Activated T-helper 17 cell treated with anti-CD3 and anti-CD28 coated beads, Interleukin-2, amount 50 U/mL, for 72 hours (primary cell): ENCODE data around the gene QKI. TPM values are rescaled to one million over a fixed set of nuclear protein-coding genes. Genes with fewer than 3 reads are reported as not detected.
"Not testable (repeated sequence)": the region's sequence is repeated elsewhere in the genome, so short reads cannot be mapped to it uniquely, and the experiment has no call there.

Experiments
- ATAC-seq: fragments of 150-1000 bp; cut with Tn5 transposase; replicated peaks from 2 replicates; pipeline ENCODE4 v1.10.0; 2021; ENCODE audit warnings: mild to moderate bottlenecking, moderate library complexity
- H3K27ac Mint-ChIP-seq: one replicate; pipeline ENCODE4 v1.8.0; 2022; ENCODE audit warnings: mixed read lengths
- H3K27me3 Mint-ChIP-seq: one replicate; pipeline ENCODE4 v1.8.0; 2022; ENCODE audit warnings: mixed read lengths
- H3K36me3 Mint-ChIP-seq: one replicate; pipeline ENCODE4 v1.8.0; 2022; ENCODE audit warnings: low read depth, mild to moderate bottlenecking, mixed read lengths
- H3K4me1 Mint-ChIP-seq: one replicate; pipeline ENCODE4 v1.8.0; 2022; ENCODE audit warnings: mixed read lengths
- H3K4me3 Mint-ChIP-seq: one replicate; pipeline ENCODE4 v1.8.0; 2022; ENCODE audit warnings: mild to moderate bottlenecking, mixed read lengths
- H3K9me3 Mint-ChIP-seq: one replicate; pipeline ENCODE4 v1.8.0; 2022; ENCODE audit warnings: mixed read lengths
- total RNA-seq, 2 donors: library from RNA; stranded (reverse); gene quantifications; one replicate each; pipeline ENCODE4 v1.2.3, GENCODE V29; 2022

Gene QKI
- total RNA-seq, 2 donors from 2014 or later, result 41.3 to 49.0 TPM

DNA sequence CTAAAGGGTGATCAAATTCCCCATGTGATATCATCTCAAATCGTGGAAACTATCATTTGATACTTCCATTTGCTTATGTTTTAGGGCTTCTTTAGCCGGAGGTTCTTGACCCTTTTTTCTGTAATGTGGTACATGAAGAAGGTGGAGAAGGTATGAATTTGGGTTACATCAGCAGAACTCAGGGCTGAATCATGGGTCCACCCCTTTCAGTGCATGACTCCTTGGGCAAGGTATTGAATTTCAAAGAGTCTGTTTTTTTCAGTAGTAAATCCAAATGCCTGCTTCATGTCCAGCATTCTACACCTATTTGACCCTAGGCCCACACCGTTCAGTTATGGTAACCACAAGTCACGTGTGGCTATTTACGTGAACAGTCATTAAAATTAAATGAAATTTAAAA is 30.6 kb upstream of the QKI start:
- H3K4me1 Mint-ChIP-seq, result no peaks in the 10 kb centered on the region
- no peak overlapping the region for H3K4me3 Mint-ChIP-seq
- no peak for ATAC-seq
- H3K27ac Mint-ChIP-seq, result no peak overlapping the region
- no peaks in the 10 kb centered on the region for H3K36me3 Mint-ChIP-seq
- H3K9me3 Mint-ChIP-seq, result no peaks in the 10 kb centered on the region
- peaks cover 17% of the 10 kb centered on the region for H3K27me3 Mint-ChIP-seq

DNA sequence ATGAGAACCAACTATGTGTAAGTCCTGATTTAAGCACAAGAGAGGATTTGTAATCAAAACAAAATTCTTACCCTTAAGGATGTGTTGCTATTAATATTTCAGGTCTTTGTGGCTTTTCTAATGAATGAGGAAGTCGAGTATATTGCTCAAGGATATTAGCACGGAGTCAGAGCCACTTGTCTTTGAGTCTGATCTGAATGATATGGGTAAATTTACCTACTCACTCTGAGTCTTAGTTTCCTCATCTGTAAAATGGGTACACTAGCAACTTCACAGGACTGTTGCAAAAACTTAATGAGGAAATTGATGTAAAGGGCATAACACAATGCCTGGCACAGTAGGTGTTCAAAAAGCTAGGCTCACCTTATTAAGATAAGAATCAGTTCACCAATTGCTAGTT is 30.0 kb upstream of the QKI start:
- Mint-ChIP-seq H3K9me3 (no peaks in the 10 kb centered on the region), H3K27me3 (peaks cover 17% of the 10 kb centered on the region), H3K4me3 (no peak overlapping the region), H3K36me3 (no peaks in the 10 kb centered on the region), H3K4me1 (no peaks in the 10 kb centered on the region), H3K27ac (no peak overlapping the region)
- ATAC-seq, result no peak

- H3K4me3 Mint-ChIP-seq, H3K27ac Mint-ChIP-seq, ATAC-seq, H3K4me1 Mint-ChIP-seq, H3K36me3 Mint-ChIP-seq, H3K9me3 Mint-ChIP-seq: not testable (repeated sequence)
- H3K27me3 Mint-ChIP-seq, result peaks cover 13% of the 10 kb centered on the region
Measured at GRCh38 chr6:163385503-163385902, 29.0 kb upstream of the QKI start.

DNA sequence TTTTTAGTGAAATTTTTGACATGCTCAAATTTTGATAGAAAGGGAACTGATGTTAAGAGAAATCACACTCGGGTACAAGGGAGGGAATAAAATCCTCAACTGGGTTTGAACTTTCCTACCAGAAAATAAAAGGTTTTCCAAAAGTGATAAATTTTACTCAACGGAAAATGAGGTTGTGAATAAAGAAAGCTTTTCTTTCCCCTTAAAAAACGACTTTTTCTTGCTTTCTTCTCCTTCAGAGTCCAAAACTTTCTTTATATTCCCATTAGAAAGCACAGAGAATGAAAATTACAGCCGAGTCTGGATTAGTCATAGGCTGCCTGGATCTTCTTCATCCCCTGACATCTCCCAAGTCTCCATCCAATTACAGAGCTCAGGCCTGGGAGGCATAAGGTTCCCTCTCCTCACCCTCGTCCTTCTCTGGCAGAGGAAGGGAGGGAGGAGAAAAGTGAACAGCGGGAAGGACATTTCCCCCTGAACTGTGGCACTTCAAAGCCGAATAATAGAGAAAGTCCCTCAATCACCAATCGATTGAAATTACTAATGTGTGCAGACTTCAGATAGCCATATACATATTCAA is 28.1 kb upstream of the QKI start:
- no peak for ATAC-seq
- Mint-ChIP-seq H3K9me3 (no peaks in the 10 kb centered on the region), H3K4me3 (no peak overlapping the region), H3K27ac (no peak overlapping the region), H3K4me1 (no peaks in the 10 kb centered on the region), H3K36me3 (no peaks in the 10 kb centered on the region), H3K27me3 (peaks cover 16% of the 10 kb centered on the region)

DNA sequence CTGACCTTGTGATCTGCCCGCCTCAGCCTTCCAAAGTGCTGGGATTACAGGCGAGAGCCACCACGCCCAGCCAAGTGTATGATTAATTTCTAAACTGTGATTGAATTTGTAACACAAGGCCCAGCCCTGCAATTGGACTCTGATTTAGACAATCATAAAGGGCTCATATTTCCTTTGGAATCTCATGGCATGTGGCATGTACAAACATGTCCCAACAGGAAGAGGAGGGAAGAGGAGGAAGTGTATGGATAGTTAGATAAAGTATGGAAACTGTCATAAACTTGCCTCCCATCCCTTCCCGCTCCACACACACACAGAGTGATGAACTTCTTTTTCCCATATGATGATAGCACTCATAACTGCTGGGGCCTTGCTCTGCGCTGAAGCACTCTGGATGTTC is 27.2 kb upstream of the QKI start:
- no peak for ATAC-seq
- Mint-ChIP-seq H3K27me3 (peaks cover 12% of the 10 kb centered on the region), H3K4me1 (no peaks in the 10 kb centered on the region), H3K9me3 (no peaks in the 10 kb centered on the region), H3K36me3 (no peaks in the 10 kb centered on the region), H3K27ac (no peak overlapping the region), H3K4me3 (no peak overlapping the region)

DNA sequence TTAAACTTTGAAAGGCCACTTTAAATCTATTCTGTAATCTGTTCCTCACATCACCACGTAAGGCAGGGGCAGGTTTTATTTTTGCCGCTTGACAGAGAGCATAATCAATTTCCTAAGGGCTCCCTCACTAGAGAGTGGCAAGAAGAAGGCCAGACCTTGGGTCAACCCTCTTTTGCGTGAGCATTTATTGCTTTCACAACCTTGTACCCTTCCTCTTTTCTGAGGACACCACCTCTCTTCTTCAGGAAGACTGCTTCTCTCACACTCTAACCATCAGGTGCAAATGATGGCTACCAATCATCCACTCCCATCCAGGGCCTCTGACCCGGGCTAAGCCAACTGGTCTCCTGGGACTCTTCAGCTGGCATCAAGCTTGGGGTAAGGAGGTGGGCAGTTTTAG is 25.2 kb upstream of the QKI start:
- Mint-ChIP-seq H3K4me3 (no peak overlapping the region), H3K36me3 (no peaks in the 10 kb centered on the region), H3K4me1 (no peaks in the 10 kb centered on the region), H3K27me3 (peaks cover 13% of the 10 kb centered on the region), H3K9me3 (no peaks in the 10 kb centered on the region), H3K27ac (no peak overlapping the region)
- ATAC-seq, result no peak

DNA sequence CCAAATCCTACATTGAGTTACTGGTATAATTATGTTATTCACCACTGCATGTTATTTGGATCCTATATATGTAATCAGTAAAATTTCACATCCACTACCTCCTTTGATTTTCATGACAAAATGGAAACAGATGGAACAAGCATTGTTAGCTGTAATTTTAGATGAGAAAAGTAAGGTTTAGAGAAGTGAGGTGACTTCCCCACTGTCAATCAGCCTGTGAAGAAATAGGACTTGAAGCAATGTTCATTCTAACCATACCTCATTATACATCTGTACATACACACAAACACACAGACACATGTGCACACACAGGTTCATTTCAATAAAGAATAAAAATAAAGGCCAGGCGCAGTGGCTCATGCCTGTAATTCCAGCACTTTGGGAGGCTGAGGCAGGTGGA is 23.7 kb upstream of the QKI start:
- no peaks in the 10 kb centered on the region for H3K9me3 Mint-ChIP-seq
- H3K4me3 Mint-ChIP-seq, result no peak overlapping the region
- no peaks in the 10 kb centered on the region for H3K36me3 Mint-ChIP-seq
- no peaks in the 10 kb centered on the region for H3K4me1 Mint-ChIP-seq
- no peak for ATAC-seq
- H3K27ac Mint-ChIP-seq, result no peak overlapping the region
- peaks cover 19% of the 10 kb centered on the region for H3K27me3 Mint-ChIP-seq

DNA sequence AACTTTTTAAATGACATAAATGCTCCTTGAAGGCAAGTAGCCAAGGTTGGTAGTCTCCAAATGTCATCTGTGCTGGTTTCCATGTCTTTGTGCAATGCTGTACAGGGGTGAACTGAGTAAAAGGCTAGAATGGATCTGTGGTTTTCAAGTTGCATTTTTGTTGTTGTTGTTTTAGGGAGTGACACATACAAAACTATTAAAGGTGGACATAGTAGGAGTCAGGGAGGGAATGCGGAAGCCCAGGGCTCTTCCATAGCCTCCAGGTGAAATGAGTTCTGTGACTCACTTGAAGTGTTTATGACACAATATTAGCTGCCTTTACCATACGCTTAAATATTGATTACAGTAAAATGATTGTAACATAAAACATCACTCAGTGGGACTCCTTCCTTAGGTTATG is 22.5 kb upstream of the QKI start:
- ATAC-seq, result no peak
- Mint-ChIP-seq H3K27me3 (peaks cover 25% of the 10 kb centered on the region), H3K9me3 (no peaks in the 10 kb centered on the region), H3K36me3 (no peaks in the 10 kb centered on the region), H3K4me3 (no peak overlapping the region), H3K27ac (no peak overlapping the region), H3K4me1 (peaks cover 6% of the 10 kb centered on the region)

- H3K27me3 Mint-ChIP-seq, result peaks cover 25% of the 10 kb centered on the region
- no peak for ATAC-seq
- no peaks in the 10 kb centered on the region for H3K36me3 Mint-ChIP-seq
- H3K27ac Mint-ChIP-seq, result no peak overlapping the region
- H3K4me1 Mint-ChIP-seq, result peaks cover 6% of the 10 kb centered on the region
- no peaks in the 10 kb centered on the region for H3K9me3 Mint-ChIP-seq
- no peak overlapping the region for H3K4me3 Mint-ChIP-seq
Measured at GRCh38 chr6:163392533-163392932, 22.0 kb upstream of the QKI start.

DNA sequence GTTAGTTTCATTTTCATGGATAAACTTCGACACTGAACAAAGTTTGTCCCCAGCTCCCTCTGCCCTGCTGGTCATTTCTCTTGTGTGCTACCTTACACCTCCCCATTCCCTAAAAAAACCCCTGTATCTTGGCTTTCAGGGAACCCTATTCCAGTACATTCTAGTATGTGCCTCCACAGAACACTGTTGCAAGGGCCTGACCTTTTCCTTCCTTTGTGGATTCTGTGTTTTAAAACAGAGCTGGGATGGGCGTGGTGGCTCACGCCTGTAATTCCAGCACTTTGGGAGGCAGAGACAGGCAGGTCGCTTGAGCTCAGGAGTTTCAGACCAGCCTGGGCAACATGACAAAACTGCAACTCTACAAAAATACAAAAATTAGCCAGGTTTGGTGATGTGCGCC is 20.6 kb upstream of the QKI start:
- Mint-ChIP-seq H3K4me3 (no peak overlapping the region), H3K36me3 (no peaks in the 10 kb centered on the region), H3K27ac (no peak overlapping the region), H3K4me1 (peaks cover 6% of the 10 kb centered on the region), H3K9me3 (no peaks in the 10 kb centered on the region), H3K27me3 (peaks cover 20% of the 10 kb centered on the region)
- no peak for ATAC-seq

GRCh38 chr6:163394659-163395058 is 19.9 kb upstream of the QKI start:
- Mint-ChIP-seq H3K27me3 (peaks cover 20% of the 10 kb centered on the region), H3K27ac (no peak overlapping the region), H3K4me3 (no peak overlapping the region), H3K4me1 (peaks cover 6% of the 10 kb centered on the region), H3K9me3 (no peaks in the 10 kb centered on the region), H3K36me3 (no peaks in the 10 kb centered on the region)
- ATAC-seq, result no peak

DNA sequence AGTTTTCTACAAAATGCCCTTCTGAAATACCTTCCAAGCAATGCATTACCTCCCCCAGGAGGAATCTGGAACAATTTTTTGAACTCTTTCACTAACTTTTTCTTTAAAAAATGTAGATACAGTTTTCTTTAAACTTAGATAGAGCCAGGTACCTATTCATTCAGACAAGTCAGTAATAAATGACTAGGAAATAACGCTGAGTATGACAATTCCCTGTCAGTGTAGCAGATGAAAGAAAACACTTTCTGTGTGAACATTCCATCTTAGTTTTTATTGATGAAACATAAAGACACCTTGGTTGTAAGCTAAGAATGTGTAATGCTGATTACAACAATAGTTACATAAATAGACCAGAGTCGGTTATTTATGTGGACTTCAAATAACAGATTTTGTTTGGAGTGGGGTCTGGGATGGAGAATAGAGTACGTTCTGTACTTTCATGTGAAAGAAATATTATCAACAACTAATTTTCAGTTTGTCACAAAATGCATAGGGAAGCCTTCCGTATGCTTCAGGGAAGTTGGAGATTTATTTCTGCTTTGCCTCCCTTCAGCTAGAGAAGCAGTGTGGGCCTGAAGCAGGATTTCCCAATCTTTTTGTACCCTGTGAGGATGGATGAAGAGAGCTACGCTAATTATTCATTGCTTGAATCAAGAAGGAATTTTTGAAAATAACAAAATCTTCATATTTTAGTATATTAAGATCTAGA is 19.2 kb upstream of the QKI start:
- Mint-ChIP-seq H3K27me3 (peaks cover 20% of the 10 kb centered on the region), H3K36me3 (no peaks in the 10 kb centered on the region), H3K9me3 (no peaks in the 10 kb centered on the region), H3K4me1 (peaks cover 6% of the 10 kb centered on the region), H3K27ac (no peak overlapping the region), H3K4me3 (no peak overlapping the region)
- ATAC-seq, result no peak

DNA sequence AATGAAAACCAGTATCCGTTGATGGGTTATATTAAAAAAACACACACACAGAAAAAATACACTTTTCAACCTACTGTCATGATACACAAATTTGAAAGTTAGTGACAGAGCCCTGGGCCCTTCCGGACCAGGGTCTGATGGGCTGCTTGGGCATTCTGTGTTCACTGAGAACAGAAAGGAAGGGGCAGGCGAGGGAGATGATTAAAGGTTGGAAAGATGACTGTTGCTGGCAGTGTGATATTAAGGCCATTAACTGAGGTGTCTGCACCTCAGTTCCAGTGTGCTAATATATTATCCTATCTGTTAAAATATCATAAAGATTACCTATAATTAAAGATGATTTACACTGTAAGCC is 18.7 kb upstream of the QKI start:
- H3K27ac Mint-ChIP-seq, result no peak overlapping the region
- no peak for ATAC-seq
- peaks cover 16% of the 10 kb centered on the region for H3K27me3 Mint-ChIP-seq
- no peaks in the 10 kb centered on the region for H3K9me3 Mint-ChIP-seq
- H3K36me3 Mint-ChIP-seq, result no peaks in the 10 kb centered on the region
- H3K4me1 Mint-ChIP-seq, result peaks cover 6% of the 10 kb centered on the region
- no peak overlapping the region for H3K4me3 Mint-ChIP-seq

DNA sequence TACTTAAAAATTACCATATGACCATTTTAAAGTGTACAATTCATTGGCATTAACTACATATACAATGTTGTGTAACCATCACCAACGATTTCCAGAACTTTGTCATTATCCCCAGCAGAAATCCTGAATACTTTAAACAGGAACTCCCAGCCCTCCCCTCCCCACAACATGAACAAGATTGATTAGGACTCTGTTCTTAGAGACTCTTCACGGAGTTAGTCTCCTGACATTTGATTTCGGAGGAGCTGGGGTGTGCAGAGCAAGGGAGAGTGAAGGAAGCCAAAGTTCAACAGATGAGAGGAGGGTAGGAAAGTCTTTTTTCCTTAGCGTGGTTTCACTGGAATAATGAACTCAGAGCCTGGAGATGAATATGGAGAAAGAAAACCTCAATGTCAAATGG is 17.2 kb upstream of the QKI start:
- no peaks in the 10 kb centered on the region for H3K9me3 Mint-ChIP-seq
- peaks cover 6% of the 10 kb centered on the region for H3K4me1 Mint-ChIP-seq
- ATAC-seq, result no peak
- peaks cover 16% of the 10 kb centered on the region for H3K27me3 Mint-ChIP-seq
- no peak overlapping the region for H3K4me3 Mint-ChIP-seq
- H3K36me3 Mint-ChIP-seq, result no peaks in the 10 kb centered on the region
- no peak overlapping the region for H3K27ac Mint-ChIP-seq

DNA sequence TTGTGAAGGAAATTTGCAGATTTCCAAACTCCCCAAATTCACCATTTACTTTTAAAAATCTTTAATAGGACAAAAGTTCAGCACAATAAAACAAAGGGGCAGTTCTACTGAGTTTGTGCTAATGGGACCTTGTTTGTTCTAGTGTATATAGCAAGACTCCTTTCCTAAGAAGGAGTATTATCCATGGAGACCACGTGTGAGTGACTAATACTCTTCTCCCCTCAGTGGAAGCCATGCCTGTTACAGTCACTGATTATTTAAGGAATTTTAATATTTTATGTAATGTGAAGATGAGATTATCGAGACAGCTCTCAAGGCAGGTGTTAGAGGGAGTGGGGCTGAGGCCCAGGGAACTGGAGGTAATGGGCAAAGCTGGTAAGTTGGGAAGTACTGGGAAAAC is 16.4 kb upstream of the QKI start:
- Mint-ChIP-seq H3K9me3 (no peaks in the 10 kb centered on the region), H3K4me3 (no peak overlapping the region), H3K27me3 (peaks cover 16% of the 10 kb centered on the region), H3K36me3 (no peaks in the 10 kb centered on the region), H3K27ac (no peak overlapping the region), H3K4me1 (peaks cover 6% of the 10 kb centered on the region)
- ATAC-seq, result no peak

GRCh38 chr6:163398815-163399214 is 15.7 kb upstream of the QKI start:
- Mint-ChIP-seq H3K9me3 (no peaks in the 10 kb centered on the region), H3K36me3 (no peaks in the 10 kb centered on the region), H3K27ac (no peak overlapping the region), H3K4me3 (no peak overlapping the region), H3K4me1 (peaks cover 6% of the 10 kb centered on the region), H3K27me3 (peaks cover 14% of the 10 kb centered on the region)
- no peak for ATAC-seq
